ENCODE results near the gene CRYGD. TPM values are rescaled to one million over a fixed set of nuclear protein-coding genes. Genes with fewer than 3 reads are reported as not detected.

Gene CRYGD
- total RNA-seq, 1 experiment from 2014 or later: 4.6 TPM

GRCh38 chr2:208128136-208128535 lies 3.8 kb upstream of the CRYGD start:
- CTCF ChIA-PET: interaction anchor here (0.5 to 1.0 kb wide), 2 partner anchors 26 to 126 kb away, joined by 3 to 5 read pairs; no protein-coding TSS in a partner anchor
- DNase-seq (ENCODE audit: low spot score): no peak

More at GRCh38 chr2:208128136-208128535, 3.8 kb upstream of the CRYGD start:
- Mint-ChIP-seq H3K27me3 (ENCODE audit: low read depth) (no peaks in the 10 kb centered on the region; the same call in 1 of the 2 replicates), H3K4me3 (no peak overlapping the region), H3K9me3 (peaks cover 7% of the 10 kb centered on the region), H3K4me1 (peaks cover 17% of the 10 kb centered on the region), H3K27ac (no peak overlapping the region), H3K36me3 (no peaks in the 10 kb centered on the region)
- POLR2A ChIA-PET: no interaction called here
- no peak for TF ChIP-seq HMGXB4 (CRISPR knock-in tag; IDR thresholded peaks at IDR 0.05)
- TF ChIP-seq, protein P1, sequence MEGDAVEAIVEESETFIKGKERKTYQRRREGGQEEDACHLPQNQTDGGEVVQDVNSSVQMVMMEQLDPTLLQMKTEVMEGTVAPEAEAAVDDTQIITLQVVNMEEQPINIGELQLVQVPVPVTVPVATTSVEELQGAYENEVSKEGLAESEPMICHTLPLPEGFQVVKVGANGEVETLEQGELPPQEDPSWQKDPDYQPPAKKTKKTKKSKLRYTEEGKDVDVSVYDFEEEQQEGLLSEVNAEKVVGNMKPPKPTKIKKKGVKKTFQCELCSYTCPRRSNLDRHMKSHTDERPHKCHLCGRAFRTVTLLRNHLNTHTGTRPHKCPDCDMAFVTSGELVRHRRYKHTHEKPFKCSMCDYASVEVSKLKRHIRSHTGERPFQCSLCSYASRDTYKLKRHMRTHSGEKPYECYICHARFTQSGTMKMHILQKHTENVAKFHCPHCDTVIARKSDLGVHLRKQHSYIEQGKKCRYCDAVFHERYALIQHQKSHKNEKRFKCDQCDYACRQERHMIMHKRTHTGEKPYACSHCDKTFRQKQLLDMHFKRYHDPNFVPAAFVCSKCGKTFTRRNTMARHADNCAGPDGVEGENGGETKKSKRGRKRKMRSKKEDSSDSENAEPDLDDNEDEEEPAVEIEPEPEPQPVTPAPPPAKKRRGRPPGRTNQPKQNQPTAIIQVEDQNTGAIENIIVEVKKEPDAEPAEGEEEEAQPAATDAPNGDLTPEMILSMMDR (IDR thresholded peaks at IDR 0.05): no peak
- TF ChIP-seq MXD4 (CRISPR knock-in tag; IDR thresholded peaks at IDR 0.05; ENCODE audit: borderline replicate concordance): no peak
- no peak for TF ChIP-seq ELF4 (CRISPR knock-in tag; IDR thresholded peaks at IDR 0.05; ENCODE audit: low read depth)
- no peak for TF ChIP-seq ETV6 (CRISPR knock-in tag; IDR thresholded peaks at IDR 0.05)
- no peak for TF ChIP-seq IRF2 (CRISPR knock-in tag; IDR thresholded peaks at IDR 0.05; ENCODE audit: borderline replicate concordance, low read depth)
- TF ChIP-seq SOX15 (CRISPR knock-in tag; IDR thresholded peaks at IDR 0.05): no peak
- no peak for TF ChIP-seq GTF2I (CRISPR knock-in tag; conservative IDR thresholded peaks at IDR 0.05)
- no peak for TF ChIP-seq NFATC4 (CRISPR knock-in tag; IDR thresholded peaks at IDR 0.05)
- TF ChIP-seq NR1H2 (CRISPR knock-in tag; IDR thresholded peaks at IDR 0.05): no peak
- TF ChIP-seq CREM (CRISPR knock-in tag; IDR thresholded peaks at IDR 0.05): no peak
- TF ChIP-seq PRDM15 (CRISPR knock-in tag; IDR thresholded peaks at IDR 0.05): no peak
- no peak for TF ChIP-seq MLX (CRISPR knock-in tag; IDR thresholded peaks at IDR 0.05)
- TF ChIP-seq, protein P2, sequence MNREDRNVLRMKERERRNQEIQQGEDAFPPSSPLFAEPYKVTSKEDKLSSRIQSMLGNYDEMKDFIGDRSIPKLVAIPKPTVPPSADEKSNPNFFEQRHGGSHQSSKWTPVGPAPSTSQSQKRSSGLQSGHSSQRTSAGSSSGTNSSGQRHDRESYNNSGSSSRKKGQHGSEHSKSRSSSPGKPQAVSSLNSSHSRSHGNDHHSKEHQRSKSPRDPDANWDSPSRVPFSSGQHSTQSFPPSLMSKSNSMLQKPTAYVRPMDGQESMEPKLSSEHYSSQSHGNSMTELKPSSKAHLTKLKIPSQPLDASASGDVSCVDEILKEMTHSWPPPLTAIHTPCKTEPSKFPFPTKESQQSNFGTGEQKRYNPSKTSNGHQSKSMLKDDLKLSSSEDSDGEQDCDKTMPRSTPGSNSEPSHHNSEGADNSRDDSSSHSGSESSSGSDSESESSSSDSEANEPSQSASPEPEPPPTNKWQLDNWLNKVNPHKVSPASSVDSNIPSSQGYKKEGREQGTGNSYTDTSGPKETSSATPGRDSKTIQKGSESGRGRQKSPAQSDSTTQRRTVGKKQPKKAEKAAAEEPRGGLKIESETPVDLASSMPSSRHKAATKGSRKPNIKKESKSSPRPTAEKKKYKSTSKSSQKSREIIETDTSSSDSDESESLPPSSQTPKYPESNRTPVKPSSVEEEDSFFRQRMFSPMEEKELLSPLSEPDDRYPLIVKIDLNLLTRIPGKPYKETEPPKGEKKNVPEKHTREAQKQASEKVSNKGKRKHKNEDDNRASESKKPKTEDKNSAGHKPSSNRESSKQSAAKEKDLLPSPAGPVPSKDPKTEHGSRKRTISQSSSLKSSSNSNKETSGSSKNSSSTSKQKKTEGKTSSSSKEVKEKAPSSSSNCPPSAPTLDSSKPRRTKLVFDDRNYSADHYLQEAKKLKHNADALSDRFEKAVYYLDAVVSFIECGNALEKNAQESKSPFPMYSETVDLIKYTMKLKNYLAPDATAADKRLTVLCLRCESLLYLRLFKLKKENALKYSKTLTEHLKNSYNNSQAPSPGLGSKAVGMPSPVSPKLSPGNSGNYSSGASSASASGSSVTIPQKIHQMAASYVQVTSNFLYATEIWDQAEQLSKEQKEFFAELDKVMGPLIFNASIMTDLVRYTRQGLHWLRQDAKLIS (CRISPR knock-in tag; IDR thresholded peaks at IDR 0.05; ENCODE audit: borderline replicate concordance): no peak
- TF ChIP-seq ZNF138 (CRISPR knock-in tag; conservative IDR thresholded peaks at IDR 0.05): no peak
- no peak for TF ChIP-seq ZNF425 (CRISPR knock-in tag; conservative IDR thresholded peaks at IDR 0.05)
- no peak for TF ChIP-seq ZNF423 (CRISPR knock-in tag; IDR thresholded peaks at IDR 0.05)
- no peak for TF ChIP-seq OVOL2 (CRISPR knock-in tag; IDR thresholded peaks at IDR 0.05; ENCODE audit: borderline replicate concordance)
- ATAC-seq: no peak
